Middle frontal gyrus (tissue), 1 donor: ENCODE results near the gene C1orf56.

Experiments used
- DNase-seq: peaks from one replicate; pipeline ENCODE4 v3.0.0-alpha.2; 2015; ENCODE audit warnings: low spot score; ENCODE audit errors: extremely low spot score

C1orf56 gene, protein sequence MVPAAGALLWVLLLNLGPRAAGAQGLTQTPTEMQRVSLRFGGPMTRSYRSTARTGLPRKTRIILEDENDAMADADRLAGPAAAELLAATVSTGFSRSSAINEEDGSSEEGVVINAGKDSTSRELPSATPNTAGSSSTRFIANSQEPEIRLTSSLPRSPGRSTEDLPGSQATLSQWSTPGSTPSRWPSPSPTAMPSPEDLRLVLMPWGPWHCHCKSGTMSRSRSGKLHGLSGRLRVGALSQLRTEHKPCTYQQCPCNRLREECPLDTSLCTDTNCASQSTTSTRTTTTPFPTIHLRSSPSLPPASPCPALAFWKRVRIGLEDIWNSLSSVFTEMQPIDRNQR

GRCh38 chr1:151047591-151047924, at the start of gene C1orf56:
TSS of gene C1orf56 (plus strand) at chr1:151047751. CDS start at chr1:151047848, 97 bp downstream.
- DNase-seq: no peak

- no peak for DNase-seq
Measured at GRCh38 chr1:150997949-150998348, 49.6 kb upstream of the C1orf56 start.

- no peak for DNase-seq
Measured at GRCh38 chr1:150999051-150999674, 48.4 kb upstream of the C1orf56 start.

DNA sequence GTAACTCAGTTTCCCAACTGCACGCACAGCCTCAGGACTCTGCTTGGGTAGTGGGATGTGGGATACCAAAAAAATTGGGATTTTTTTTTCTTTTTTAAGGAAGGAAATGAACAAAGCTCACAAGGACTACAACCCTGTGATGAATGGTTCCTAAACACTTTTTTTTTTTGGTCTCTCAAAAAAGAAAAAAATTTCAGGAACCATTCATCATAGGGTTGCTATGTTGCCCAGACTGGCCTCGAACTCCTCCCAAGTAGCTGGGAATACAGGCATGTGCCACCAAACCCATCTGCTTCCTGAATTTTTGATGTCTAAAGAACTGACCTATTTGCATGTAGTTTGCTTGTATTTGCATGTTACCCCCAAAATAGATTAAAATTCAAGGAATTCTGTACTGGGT, 47.6 kb upstream of the C1orf56 start:
- DNase-seq: no peak

DNA sequence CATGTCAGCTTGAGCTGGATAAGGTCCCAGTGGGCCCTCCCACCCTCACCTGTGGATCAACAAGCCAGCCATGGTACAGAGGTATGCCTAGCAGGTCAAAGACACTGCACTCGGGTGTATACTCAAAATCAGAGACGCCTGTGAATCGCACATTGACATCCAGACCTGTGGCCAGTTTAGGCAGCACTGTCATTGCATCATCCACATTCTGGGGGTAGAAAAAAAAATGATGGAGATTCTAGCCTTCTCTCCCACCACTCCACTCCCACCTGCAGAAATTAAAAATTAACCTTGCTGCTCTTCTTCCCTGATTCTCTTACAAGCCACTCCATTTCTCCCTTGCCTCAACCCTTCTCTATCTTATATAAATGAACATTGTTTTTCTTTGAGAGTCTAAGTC, 47.1 kb upstream of the C1orf56 start:
- no peak for DNase-seq

DNA sequence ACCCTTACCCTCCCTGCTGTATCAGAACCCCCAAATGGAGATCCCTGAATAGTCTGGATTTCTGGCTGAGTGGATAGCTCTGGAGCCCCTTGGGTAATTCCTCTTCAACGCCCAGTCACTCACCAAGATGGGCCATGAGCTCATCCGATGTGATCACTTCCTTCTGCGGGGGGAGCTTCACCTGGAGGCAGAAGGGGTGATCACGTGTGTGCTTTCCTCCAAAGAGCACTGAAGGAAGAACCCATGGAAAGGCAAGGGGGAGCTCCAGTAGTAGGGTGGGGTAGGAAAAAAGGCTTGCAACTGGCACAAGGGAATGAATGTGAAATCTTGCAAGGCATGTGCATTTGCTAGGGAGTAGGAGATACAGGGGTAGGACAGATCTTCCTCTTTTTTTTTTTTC, 45.9 kb upstream of the C1orf56 start:
- no peak for DNase-seq

DNA sequence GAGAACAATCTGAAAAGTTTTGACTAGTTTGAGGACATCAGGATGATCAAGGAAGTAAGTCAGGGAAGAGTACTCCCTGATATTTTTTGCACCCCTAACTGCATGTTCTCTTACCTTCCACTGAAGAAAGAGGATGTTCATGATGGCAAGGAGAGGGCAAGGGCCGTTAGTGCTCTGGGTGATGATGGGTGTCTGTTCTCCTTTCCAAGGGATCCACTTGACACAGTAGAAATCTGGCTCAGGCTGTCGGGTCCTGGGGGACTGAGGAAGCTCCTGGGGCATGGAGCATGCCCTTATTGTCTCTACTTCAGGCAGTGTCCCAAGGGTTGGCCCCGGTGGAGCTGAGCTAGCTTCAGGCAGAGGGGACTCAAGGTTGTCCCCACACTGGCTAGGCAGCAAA, 45.5 kb upstream of the C1orf56 start:
- no peak for DNase-seq

DNA sequence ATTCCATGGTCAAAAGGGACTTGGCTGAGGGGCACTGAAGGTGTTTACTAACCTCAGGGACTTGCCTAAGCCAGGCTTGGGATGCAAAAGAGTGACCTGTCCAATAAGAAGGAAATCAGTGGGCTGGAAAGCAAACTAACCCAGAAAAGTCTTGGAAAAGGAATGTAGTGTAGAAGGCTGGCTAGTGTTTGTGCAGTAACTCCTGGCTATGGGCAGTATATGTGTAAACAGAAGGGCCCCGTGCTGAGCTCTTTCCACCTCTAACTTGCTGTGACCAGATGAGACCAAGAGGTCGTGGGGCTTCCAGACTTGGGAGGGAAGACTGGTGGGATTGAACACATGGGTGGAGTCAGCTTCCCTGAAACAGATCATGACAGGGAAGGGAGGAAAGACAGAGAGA, 44.9 kb upstream of the C1orf56 start:
- no peak for DNase-seq

DNA sequence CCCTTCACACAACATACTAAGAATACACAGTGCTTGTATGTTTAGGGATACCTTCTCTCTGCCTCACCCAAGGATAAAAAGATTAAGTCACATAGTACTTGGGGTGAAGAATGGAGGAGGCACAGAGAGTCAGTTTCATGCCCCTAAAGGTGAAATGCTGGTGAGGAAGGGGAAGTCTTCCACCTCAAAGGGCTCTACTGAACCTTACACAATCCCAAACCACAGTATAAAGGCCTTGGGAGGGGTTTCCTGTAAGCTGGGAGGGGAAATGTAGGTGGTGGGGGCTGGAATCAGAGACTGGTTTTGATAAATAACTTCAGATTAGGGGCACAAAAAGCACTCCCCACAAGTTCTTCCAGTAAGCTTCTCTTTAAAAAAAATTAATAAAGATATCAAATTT, 44.4 kb upstream of the C1orf56 start:
- no peak for DNase-seq

GRCh38 chr1:151005729-151006319, 41.7 kb upstream of the C1orf56 start:
- no peak for DNase-seq

DNA sequence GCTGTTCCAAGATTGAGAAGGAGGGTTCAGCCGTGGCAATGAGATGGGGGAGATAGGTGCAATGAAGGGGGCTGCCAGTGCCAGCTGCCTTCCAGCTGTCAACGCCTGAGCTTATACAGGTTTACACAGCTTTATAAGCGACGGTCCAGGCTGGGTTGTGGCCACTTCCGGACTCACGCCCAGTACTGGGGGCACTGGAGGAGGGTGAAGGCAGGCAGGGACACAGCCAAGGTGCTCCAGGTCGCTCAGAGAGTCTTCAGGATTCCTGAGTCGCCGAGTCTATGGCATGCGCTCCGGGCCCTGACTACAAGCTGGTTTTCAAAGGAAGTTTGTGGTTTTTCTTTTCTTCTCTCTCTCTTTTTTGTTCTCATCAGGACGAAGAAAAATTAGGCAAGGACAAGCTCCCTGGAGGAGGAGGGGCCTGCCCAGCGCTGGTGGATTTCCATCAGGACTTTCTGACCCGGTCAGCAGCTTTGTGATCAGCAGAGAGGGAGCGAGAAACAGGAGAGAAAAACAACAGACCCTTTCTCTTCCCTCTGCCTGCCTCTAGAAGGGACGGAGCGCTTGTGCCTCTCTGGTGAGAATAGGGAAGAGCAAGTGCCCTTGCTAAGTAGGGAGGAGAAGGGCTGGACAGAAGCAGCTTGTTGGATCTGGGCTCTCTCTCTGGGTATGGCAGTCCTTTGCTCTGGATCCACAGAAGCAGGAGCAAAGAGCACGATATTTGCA, 41.1 kb upstream of the C1orf56 start, which contains the start of gene MINDY1:
Gene MINDY1 (minus strand): TSS at position 576 of the 726 bp plus-strand sequence. CDS start 4,285 bp downstream, outside the sequence.
- peak; percentile 74 for DNase-seq

DNA sequence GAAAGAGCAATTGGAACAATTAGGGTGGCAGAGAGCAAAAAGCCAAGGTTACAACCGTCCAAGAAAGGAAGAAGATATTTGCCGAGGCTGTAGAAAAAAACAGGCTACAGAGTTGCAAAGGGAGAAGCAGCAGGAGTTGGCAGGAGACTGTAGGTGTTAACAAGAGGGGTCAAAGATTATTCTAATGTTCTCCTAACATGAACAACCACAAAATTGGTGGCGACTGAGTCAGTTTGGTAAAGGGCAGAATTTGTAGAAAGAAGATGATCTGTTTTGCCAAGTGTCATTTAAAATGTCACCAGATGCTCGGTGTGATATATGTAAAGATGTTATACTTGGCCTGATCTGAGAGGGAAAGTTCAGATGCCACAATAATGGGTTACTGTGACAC, 39.7 kb upstream of the C1orf56 start:
- DNase-seq: no peak

GRCh38 chr1:151008244-151009205, 39.0 kb upstream of the C1orf56 start, which contains the start of gene PRUNE1:
TSS of gene PRUNE1 (plus strand) at chr1:151008449. CDS start at chr1:151008633, 184 bp downstream.
- DNase-seq: peak; percentile 93

DNA sequence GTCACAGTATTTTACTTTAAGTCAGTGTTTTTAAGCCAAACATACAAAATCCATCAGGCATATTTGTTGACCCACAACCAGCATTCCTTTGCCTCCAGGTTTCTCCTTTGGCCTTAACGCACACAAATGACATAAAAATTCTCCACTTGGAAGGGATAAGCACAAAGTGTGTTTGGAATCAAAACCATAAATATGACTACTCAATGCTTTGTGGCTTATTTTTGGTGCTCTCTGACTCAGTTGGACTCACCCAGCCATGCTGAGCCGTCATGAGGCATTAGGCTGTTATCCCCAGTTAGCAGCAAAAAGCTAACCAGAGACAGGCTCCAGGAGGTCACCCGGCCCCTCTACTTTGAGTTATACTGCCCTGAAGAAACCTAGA, 38.4 kb upstream of the C1orf56 start:
- no peak for DNase-seq

DNA sequence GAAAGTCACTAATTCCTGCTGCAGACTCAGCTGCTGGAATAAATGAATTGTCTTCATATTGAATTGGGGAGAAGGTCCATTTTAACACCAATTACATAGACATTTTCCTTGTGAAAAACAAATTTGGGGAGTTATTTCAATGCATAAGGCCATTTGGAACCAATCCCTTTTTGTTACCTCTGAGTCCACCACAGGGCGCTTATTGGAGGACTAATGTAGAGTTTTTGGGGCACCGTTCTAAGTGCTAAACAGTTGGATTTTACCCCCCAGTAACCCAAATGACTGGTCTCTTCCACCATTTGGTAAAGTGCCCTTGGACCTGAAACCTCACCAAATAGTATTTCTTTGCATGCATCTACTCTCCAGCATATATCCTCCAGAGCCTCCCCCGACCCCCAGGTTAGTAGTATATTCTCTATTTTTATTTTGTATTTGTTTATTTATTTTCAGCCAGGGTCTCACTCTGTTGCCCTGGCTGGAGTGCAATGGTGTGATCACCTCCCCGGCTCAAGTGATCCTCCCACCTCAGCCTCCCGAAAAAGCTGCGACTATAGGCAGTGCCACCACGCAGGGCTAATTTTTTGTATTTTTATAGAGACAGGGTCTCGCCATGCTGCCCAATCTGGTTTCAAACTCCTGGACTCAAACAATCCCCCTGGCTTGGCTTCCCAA, 37.7 kb upstream of the C1orf56 start:
- DNase-seq: no peak

GRCh38 chr1:151010346-151010726, 37.2 kb upstream of the C1orf56 start:
- DNase-seq: no peak

DNA sequence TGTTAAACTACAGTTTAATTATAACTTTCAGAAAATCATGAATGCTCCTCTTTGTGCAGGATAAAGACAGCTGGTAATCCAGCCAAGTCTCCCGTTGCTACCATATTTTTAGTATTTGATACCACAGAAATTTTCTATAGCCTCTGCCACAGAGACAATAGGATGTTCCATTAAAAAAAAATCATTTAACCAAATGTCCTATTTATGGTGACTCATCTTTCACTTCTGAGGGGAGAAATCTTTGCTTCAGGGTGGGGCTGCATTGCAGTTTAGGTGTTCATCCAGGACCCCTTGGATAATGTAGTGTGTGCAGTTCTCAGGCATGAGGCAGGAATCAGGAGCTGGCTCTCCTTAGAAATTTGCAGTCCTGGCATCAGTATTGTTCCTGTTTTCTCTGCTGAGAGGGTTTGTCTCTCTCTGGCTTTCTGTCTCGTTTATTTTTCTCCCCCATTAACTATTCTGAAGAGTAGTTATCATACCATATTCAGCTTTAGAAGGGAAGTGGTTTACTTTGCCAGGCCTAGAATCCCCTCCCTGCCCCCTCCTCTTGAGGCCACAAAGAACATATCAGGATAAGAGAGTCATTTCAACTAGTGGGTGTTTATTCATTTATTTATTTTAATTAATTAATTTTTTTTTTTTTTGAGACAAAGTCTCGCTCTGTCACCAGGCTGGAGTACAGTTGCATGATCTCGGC, 36.2 kb upstream of the C1orf56 start:
- no peak for DNase-seq

- DNase-seq: no peak
Measured at GRCh38 chr1:151012684-151013471, 34.7 kb upstream of the C1orf56 start.

DNA sequence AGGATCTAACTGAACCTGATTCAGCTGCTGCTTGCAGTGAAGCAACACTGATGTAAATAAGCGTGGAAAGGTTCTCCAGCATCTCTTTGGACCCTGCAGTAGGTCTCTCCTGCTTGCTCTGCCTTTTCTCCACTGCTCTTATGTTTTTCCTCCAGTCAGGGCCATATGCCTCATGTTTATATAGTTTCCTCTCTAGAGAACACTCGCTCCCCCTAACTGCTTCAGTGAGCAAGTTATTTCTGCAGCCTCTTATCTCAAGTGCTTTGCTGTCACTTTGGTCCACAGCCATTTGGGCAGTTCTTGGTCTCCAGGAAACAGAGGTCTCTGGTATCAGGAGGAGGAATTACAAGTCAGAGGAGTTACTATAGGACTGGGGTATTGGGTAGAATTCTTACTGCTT, 34.0 kb upstream of the C1orf56 start:
- DNase-seq: no peak
